Measurements from ENCODE around the gene INAFM2. TPM values are rescaled to one million over a fixed set of nuclear protein-coding genes. Genes with fewer than 3 reads are reported as not detected.

Gene INAFM2
- total and polyA plus RNA-seq, 2 of the 4 experiments (the other 2 are of a cell fraction) = 10.4 to 14.0 TPM

GRCh38 chr15:40276927-40277326, 46.6 kb upstream of the INAFM2 start:
- H4K91ac ChIP-seq (ENCODE audit: insufficient read depth, low read depth, low read length) = no peak overlapping the region
- BruUV-seq (replicated peaks) = no TSS peak

More at GRCh38 chr15:40276927-40277326, 46.6 kb upstream of the INAFM2 start:
- Histone ChIP-seq H2BK15ac (ENCODE audit: low read depth, low read length) (no peak overlapping the region), H3K23ac (ENCODE audit: low read depth, low read length) (no peak overlapping the region; the same call in 1 of the 2 replicates), H3K9me1 (ENCODE audit: insufficient read depth, low read length) (no peaks in the 10 kb centered on the region), H3K14ac (replicated peaks; ENCODE audit: low read depth, low read length) (no peak overlapping the region), H3K18ac (ENCODE audit: low read depth, low read length) (no peak overlapping the region), H4K8ac (ENCODE audit: low read depth in 2 of 2, low read length in 2 of 2) (no peak overlapping the region), H2BK5ac (ENCODE audit: low read depth, low read length, poor library complexity, severe bottlenecking) (no peak overlapping the region), H3K27ac (ENCODE audit: insufficient read depth, low read length) (no peak overlapping the region), H2AK9ac (replicated peaks; ENCODE audit: low read depth, low read length, poor library complexity) (no peak overlapping the region), H3K4me2 (ENCODE audit: low read depth, low read length) (no peak overlapping the region), H3K9me3 (ENCODE audit: control insufficient read depth, insufficient read depth, low read length) (no peaks in the 10 kb centered on the region), H4K20me1 (ENCODE audit: insufficient read depth, low read length) (no peaks in the 10 kb centered on the region), H3K4me1 (ENCODE audit: control insufficient read depth, insufficient read depth, low read length) (no peaks in the 10 kb centered on the region), H2AFZ (replicated peaks; ENCODE audit: low read length, poor library complexity) (no peak overlapping the region), H2AK5ac (ENCODE audit: low read depth, low read length) (no peak overlapping the region), H3K4ac (ENCODE audit: low read depth, low read length) (no peak overlapping the region), H3K9ac (ENCODE audit: low read depth, low read length) (no peak overlapping the region), H3K4me3 (ENCODE audit: insufficient read depth, low read depth, low read length) (no peak overlapping the region), H3K27me3 (ENCODE audit: control insufficient read depth, insufficient read depth, low read length) (peaks cover 42% of the 10 kb centered on the region), H2BK120ac (ENCODE audit: low read depth, low read length) (no peak overlapping the region), H3K36me3 (ENCODE audit: control insufficient read depth, insufficient read depth, low read length) (no peaks in the 10 kb centered on the region), H3K56ac (ENCODE audit: extremely low read depth, insufficient read depth, low read length) (no peak overlapping the region), H2BK20ac (ENCODE audit: low read depth, low read length) (no peak overlapping the region), H4K5ac (ENCODE audit: low read depth, low read length) (no peak overlapping the region), H3K79me1 (ENCODE audit: low read depth in 1 of 2, low read length in 2 of 2) (no peaks in the 10 kb centered on the region)
- ChIA-PET CTCF (interaction anchor here (6.0 kb wide), 1 partner anchor 59 kb away, joined by 81 read pairs; no protein-coding TSS in a partner anchor), POLR2A (ENCODE audit: unreplicated experiment) (no interaction called here)
- in situ Hi-C loops (cut with MboI; ENCODE audit: low sequenced_read_pairs) (loop anchor here (5.0 kb wide), 1 partner anchor 150 kb away; no protein-coding TSS in a partner anchor), dilution Hi-C loops (cut with HindIII; ENCODE audit: low sequenced_read_pairs, unreplicated experiment) (no loop called here), intact Hi-C loops (cut with micrococcal nuclease) (no loop called here)
- WGBS, 2 experiments (ENCODE audit: extremely low coverage in 2 of 2, insufficient read length in 1 of 2) = 65% methylated on average over 2 of the region's 4 CpGs; no CpG with 5 or more reads in 1 of the 2 experiments
- ATAC-seq (ENCODE audit: low read depth) = no peak
- DNase-seq = no peak
- TF ChIP-seq USF2 (IDR thresholded peaks at IDR 0.05; ENCODE audit: low read depth, low read length) = no peak
- no peak for TF ChIP-seq ELK1 (IDR thresholded peaks at IDR 0.05; ENCODE audit: borderline replicate concordance, low read depth, low read length)
- no peak for TF ChIP-seq BHLHE40 (IDR thresholded peaks at IDR 0.05; ENCODE audit: low read depth, low read length)
- no peak for TF ChIP-seq MXI1 (IDR thresholded peaks at IDR 0.05; ENCODE audit: borderline replicate concordance, low read depth, low read length)
- no peak for TF ChIP-seq RCOR1 (IDR thresholded peaks at IDR 0.05; ENCODE audit: insufficient replicate concordance, low read length)
- TF ChIP-seq RFX5 (IDR thresholded peaks at IDR 0.05; ENCODE audit: low read depth, low read length) = no peak
- TF ChIP-seq CTCF (conservative IDR thresholded peaks at IDR 0.05; ENCODE audit: low read depth, low read length) = no peak
- TF ChIP-seq SMC3 (IDR thresholded peaks at IDR 0.05; ENCODE audit: low read depth, low read length) = no peak
- TF ChIP-seq MAZ (IDR thresholded peaks at IDR 0.05; ENCODE audit: borderline replicate concordance, low read depth, low read length) = no peak
- no peak for TF ChIP-seq RAD21 (IDR thresholded peaks at IDR 0.05; ENCODE audit: low read length)
- TF ChIP-seq CEBPB (IDR thresholded peaks at IDR 0.05; ENCODE audit: low read depth, low read length) = no peak
- TF ChIP-seq MAFK (IDR thresholded peaks at IDR 0.05; ENCODE audit: low read depth, low read length) = no peak
- TF ChIP-seq NFE2L2 (IDR thresholded peaks at IDR 0.05; ENCODE audit: low read depth, low read length) = no peak
- TF ChIP-seq POLR2A (IDR thresholded peaks at IDR 0.05; ENCODE audit: low read depth, low read length) = no peak
- no peak for TF ChIP-seq FOS (IDR thresholded peaks at IDR 0.05; ENCODE audit: low read depth, low read length)
- TF ChIP-seq CHD1 (IDR thresholded peaks at IDR 0.05; ENCODE audit: low read depth, low read length) = no peak
